ENCODE measurements around the gene TUBA4A. TPM values are rescaled to one million over a fixed set of nuclear protein-coding genes. Genes with fewer than 3 reads are reported as not detected.

TUBA4A gene
- total and polyA plus RNA-seq, 9 of the 15 experiments (the other 6 are each of a cell fraction or from before 2014, with no cell fraction given) = 25.1 to 174 (median 42.4) TPM

DNA sequence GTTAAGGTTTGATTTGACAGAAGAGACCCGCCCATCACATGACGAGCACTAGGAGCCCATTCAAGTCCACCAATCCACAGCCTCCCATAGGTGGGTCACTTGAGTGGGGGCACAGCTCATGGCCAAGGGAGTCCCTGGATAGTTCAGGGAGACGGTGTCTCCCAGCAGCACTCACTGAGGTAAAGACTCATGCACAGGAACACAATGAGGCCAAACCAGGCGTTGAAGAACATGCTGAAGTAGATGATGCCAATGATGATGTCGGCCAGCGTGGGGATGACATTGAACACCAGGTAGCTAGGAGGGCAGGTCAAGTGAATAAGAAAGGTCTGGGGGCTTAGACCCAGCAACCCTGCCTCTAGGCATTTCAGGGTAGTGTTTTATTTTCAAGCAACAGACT lies 38.9 kb downstream of the TUBA4A start:
- Histone ChIP-seq H4K20me1 (replicated peaks; ENCODE audit: control insufficient read depth, insufficient read depth, low read length) (0 out of 2 replicates have a peak, but pooled peaks cover 2% of the 10 kb centered on the region), H3K4me1 (replicated peaks in 1 of 2; ENCODE audit: control insufficient read depth in 2 of 2, insufficient read depth in 2 of 2, low read length in 2 of 2) (peaks cover 13 to 35% of the 10 kb centered on the region in 2 experiments; a peak in 4 of 5 replicates), H3K9me1 (ENCODE audit: control insufficient read depth, insufficient read depth, low read length) (no peaks in the 10 kb centered on the region), H3K9ac (ENCODE audit: insufficient read depth in 1 of 2, low read depth in 2 of 2, low read length in 2 of 2) (no peak overlapping the region), H3K36me3 (ENCODE audit: control insufficient read depth, insufficient read depth, low read length) (peaks cover 70% of the 10 kb centered on the region), H3K79me2 (ENCODE audit: control insufficient read depth, insufficient read depth, low read length) (peaks cover 27% of the 10 kb centered on the region), H2AFZ (ENCODE audit: low read depth, low read length) (no peak overlapping the region), H3K4me2 (ENCODE audit: insufficient read depth, low read length) (no peak overlapping the region), H3K9me3 (replicated peaks; ENCODE audit: control insufficient read depth, insufficient read depth, low read depth, low read length) (no peaks in the 10 kb centered on the region), H3K27ac (ENCODE audit: extremely low read depth, low read depth, low read length) (no peak overlapping the region), H3K4me3 (no peak overlapping the region), H3K27me3 (ENCODE audit: control insufficient read depth in 2 of 2, insufficient read depth in 2 of 2, low read length in 2 of 2) (no peaks in the 10 kb centered on the region)
- POLR2A ChIA-PET = interaction anchor here (0.6 to 1.2 kb wide), 3 partner anchors 9 to 60 kb away, joined by 3 read pairs; no protein-coding TSS in a partner anchor
- ATAC-seq (no peak), FAIRE-seq (no peak), DNase-seq (ENCODE audit: extremely low read depth in 1 of 4, low spot score in 3 of 4) (no peak)
- in situ Hi-C loops (cut with MboI) (no loop called here), intact Hi-C loops (cut with micrococcal nuclease) (no loop called here)
- TF ChIP-seq TCF7 (IDR thresholded peaks at IDR 0.05; ENCODE audit: borderline replicate concordance) (no peak), NCOA2 (IDR thresholded peaks at IDR 0.05; ENCODE audit: partially characterized antibody in 2 of 2) (no peak), SMAD4 (CRISPR knock-in tag; conservative IDR thresholded peaks at IDR 0.05) (no peak), BRF1 (IDR thresholded peaks at IDR 0.05; ENCODE audit: borderline replicate concordance, extremely low read depth, insufficient read length) (no peak), ZNF445 (CRISPR knock-in tag; IDR thresholded peaks at IDR 0.05; ENCODE audit: low read depth) (no peak), GATA2 (CRISPR knock-in tag; IDR thresholded peaks at IDR 0.05) (no peak), POLR2G (IDR thresholded peaks at IDR 0.05; ENCODE audit: low read depth, low read length) (no peak), ZNF124 (CRISPR knock-in tag; IDR thresholded peaks at IDR 0.05) (no peak), L3MBTL2 (IDR thresholded peaks at IDR 0.05) (no peak), CHD4 (IDR thresholded peaks at IDR 0.05; ENCODE audit: insufficient read depth, insufficient replicate concordance, low read depth, low read length, poor library complexity, severe bottlenecking) (no peak)
- no TSS peak for BruUV-seq (replicated peaks)
- WGBS (ENCODE audit: insufficient coverage, low coverage, missing lambda C conversion rate) = 94% methylated on average over 6 of the region's 6 CpGs
- CTCF ChIA-PET (ENCODE audit: low intra/inter-chr PET ratio) = no interaction called here
